Testis (tissue), 3 donors: ENCODE results near the gene SYT1. TPM values are rescaled to one million over a fixed set of nuclear protein-coding genes. Genes with fewer than 3 reads are reported as not detected.

Experiments used
- DNase-seq: peaks from one replicate; pipeline ENCODE4 v3.0.0-alpha.2; 2019
- H3K27ac ChIP-seq, 2 donors: fragments of 200-600 bp; sonication (generic); one replicate each; pipeline ENCODE4 v1.5.1; 2019
- H3K27me3 ChIP-seq: fragments of 200-600 bp; sonication (generic); one replicate; pipeline ENCODE4 v1.5.1; 2019
- H3K36me3 ChIP-seq: fragments of 200-600 bp; sonication (generic); one replicate; pipeline ENCODE4 v1.5.1; 2017; ENCODE audit warnings: low read depth; ENCODE audit errors: missing control alignments
- H3K4me1 ChIP-seq: fragments of 200-600 bp; sonication (generic); one replicate; pipeline ENCODE4 v1.5.1; 2019
- H3K4me3 ChIP-seq, 2 donors: fragments of 200-600 bp; sonication (generic); one replicate each; pipeline ENCODE4 v1.5.1; 2017 to 2019
- H3K9me3 ChIP-seq: fragments of 200-600 bp; sonication (generic); one replicate; pipeline ENCODE4 v1.5.1; 2017
- CTCF ChIP-seq, 3 experiments: fragments of 450-650 bp in 2 of 3; fragments of 200-600 bp in 1 of 3; sonication (generic) in 1 of 3; IDR thresholded peaks; one replicate each; pipeline ENCODE4 v1.5.1; 2016 to 2019; ENCODE audit warnings: antibody characterized with exemption in 3 of 3, mild to moderate bottlenecking in 2 of 3, moderate library complexity in 1 of 3
- POLR2A ChIP-seq: fragments of 450-650 bp; IDR thresholded peaks from one replicate; pipeline ENCODE4 v1.6.1; 2017; ENCODE audit warnings: antibody characterized with exemption, mild to moderate bottlenecking, moderate library complexity
- WGBS, 2 donors: methylation state at CpG; one replicate each; pipeline ENCODE4 v1.1.5; 2018; 5-methylcytosine and 5-hydroxymethylcytosine counted together
- intact Hi-C: fragments of 100-400 bp; cut with DNase I; formaldehyde crosslinking; loops from one replicate; pipeline ENCODE4 v1.15.1; 2023; ENCODE audit warnings: low total_unique reads
- polyA plus RNA-seq: library from polyadenylated mRNA; stranded (reverse); fragments of 350-450 nt; fragmentation: Illumina TruSeq; extraction: RNeasy Lipid Tissue Mini Kit (QIAGEN cat#74804); gene quantifications from one replicate; pipeline ENCODE4 v1.2.3, GENCODE V29; 2014; ENCODE audit warnings: low read depth, low replicate concordance; ENCODE audit not compliant: insufficient read depth
- total RNA-seq, 2 donors: library from RNA; depleted of rRNA; stranded (reverse); fragments of >200 nt; gene quantifications; one replicate each; pipeline ENCODE4 v1.2.3, GENCODE V29; 2016

SYT1 gene
- total and polyA plus RNA-seq, 3 donors from 2014 or later, result 1.1 to 1.7 (median 1.3) TPM

- H3K4me1 ChIP-seq, result no peaks in the 10 kb centered on the region
- H3K9me3 ChIP-seq, result no peaks in the 10 kb centered on the region
- WGBS, 2 donors, result 65 to 69% methylated on average over 3 of the region's 3 CpGs
- DNase-seq, result no peak
- TF ChIP-seq POLR2A, result no peak
- TF ChIP-seq CTCF (IDR thresholded peaks at IDR 0.05), result no peak
- intact Hi-C loops, result no loop called here
- no peak overlapping the region for H3K4me3 ChIP-seq
- H3K36me3 ChIP-seq, result no peaks in the 10 kb centered on the region
- no peak overlapping the region for H3K27ac ChIP-seq
- no peaks in the 10 kb centered on the region for H3K27me3 ChIP-seq
Observed at GRCh38 chr12:79324571-79324970, 460.0 kb downstream of the SYT1 start.

GRCh38 chr12:79326222-79326621, 461.6 kb downstream of the SYT1 start:
- intact Hi-C loops, result no loop called here
- no peaks in the 10 kb centered on the region for H3K36me3 ChIP-seq
- H3K27ac ChIP-seq, result no peak overlapping the region
- DNase-seq, result no peak
- no peaks in the 10 kb centered on the region for H3K4me1 ChIP-seq
- TF ChIP-seq POLR2A (no peak), CTCF (IDR thresholded peaks at IDR 0.05) (no peak)
- WGBS, 2 donors, result 76 to 81% methylated on average over 2 of the region's 2 CpGs
- H3K9me3 ChIP-seq, result no peaks in the 10 kb centered on the region
- H3K4me3 ChIP-seq, result no peak overlapping the region
- H3K27me3 ChIP-seq, result no peaks in the 10 kb centered on the region

- Histone ChIP-seq H3K27me3 (no peaks in the 10 kb centered on the region), H3K4me3 (no peak overlapping the region), H3K36me3 (no peaks in the 10 kb centered on the region), H3K9me3 (no peaks in the 10 kb centered on the region), H3K4me1 (no peaks in the 10 kb centered on the region), H3K27ac (no peak overlapping the region)
- TF ChIP-seq POLR2A (no peak), CTCF (IDR thresholded peaks at IDR 0.05) (no peak)
- 73 to 97% methylated on average over 2 of the region's 2 CpGs for WGBS, 2 donors
- no peak for DNase-seq
- intact Hi-C loops, result no loop called here
Observed at GRCh38 chr12:79326663-79327062, 462.1 kb downstream of the SYT1 start.

GRCh38 chr12:79327465-79327864, 462.9 kb downstream of the SYT1 start:
- Histone ChIP-seq H3K4me1 (no peaks in the 10 kb centered on the region), H3K9me3 (no peaks in the 10 kb centered on the region), H3K36me3 (no peaks in the 10 kb centered on the region), H3K27ac (no peak overlapping the region), H3K4me3 (no peak overlapping the region), H3K27me3 (no peaks in the 10 kb centered on the region)
- no peak for DNase-seq
- intact Hi-C loops, result no loop called here
- no peak for TF ChIP-seq CTCF (IDR thresholded peaks at IDR 0.05)
- TF ChIP-seq POLR2A, result no peak
- 92 to 100% methylated on average over 1 of the region's 1 CpG for WGBS, 2 donors

GRCh38 chr12:79329933-79330332, 465.4 kb downstream of the SYT1 start:
- no peaks in the 10 kb centered on the region for H3K27me3 ChIP-seq
- H3K4me3 ChIP-seq, result no peak overlapping the region
- intact Hi-C loops, result no loop called here
- TF ChIP-seq CTCF (IDR thresholded peaks at IDR 0.05), result no peak
- no peak for TF ChIP-seq POLR2A
- no peaks in the 10 kb centered on the region for H3K9me3 ChIP-seq
- H3K4me1 ChIP-seq, result no peaks in the 10 kb centered on the region
- DNase-seq, result no peak
- H3K36me3 ChIP-seq, result no peaks in the 10 kb centered on the region
- no peak overlapping the region for H3K27ac ChIP-seq
- 90 to 91% methylated on average over 2 of the region's 2 CpGs for WGBS, 2 donors
